IPS-15b (cell line): ENCODE data around the gene PSPC1.
"Not testable (repeated sequence)": the region's sequence is repeated elsewhere in the genome, so short reads cannot be mapped to it uniquely, and the experiment has no call there.

ENCODE experiments used
- H3K27me3 ChIP-seq: one replicate; pipeline ENCODE4 v1.6.1; 2013; ENCODE audit warnings: low read length; ENCODE audit not compliant: control insufficient read depth, insufficient read depth
- H3K36me3 ChIP-seq: one replicate; pipeline ENCODE4 v1.6.1; 2013; ENCODE audit warnings: low read length; ENCODE audit not compliant: control insufficient read depth, insufficient read depth
- H3K4me1 ChIP-seq: one replicate; pipeline ENCODE4 v1.6.1; 2013; ENCODE audit warnings: mild to moderate bottlenecking, low read length; ENCODE audit not compliant: control insufficient read depth, insufficient read depth
- H3K4me3 ChIP-seq: one replicate; pipeline ENCODE4 v1.5.1; 2013; ENCODE audit warnings: low read depth, low read length
- H3K9ac ChIP-seq: one replicate; pipeline ENCODE4 v1.6.1; 2013; ENCODE audit warnings: low read depth, mild to moderate bottlenecking, low read length
- H3K9me3 ChIP-seq: one replicate; pipeline ENCODE4 v1.6.1; 2013; ENCODE audit warnings: mild to moderate bottlenecking, low read length; ENCODE audit not compliant: control insufficient read depth, insufficient read depth

The PSPC1 gene

GRCh38 chr13:19695428-19695827, 87.3 kb downstream of the PSPC1 start:
- Histone ChIP-seq H3K36me3 (no peaks in the 10 kb centered on the region), H3K4me1 (peaks cover 17% of the 10 kb centered on the region), H3K27me3 (no peaks in the 10 kb centered on the region), H3K4me3 (no peak overlapping the region), H3K9ac (no peak overlapping the region), H3K9me3 (no peaks in the 10 kb centered on the region)

- not testable (repeated sequence) for H3K36me3 ChIP-seq, H3K9ac ChIP-seq, H3K4me3 ChIP-seq, H3K27me3 ChIP-seq, H3K9me3 ChIP-seq
- H3K4me1 ChIP-seq, result peaks cover 16% of the 10 kb centered on the region
These were observed 91.3 kb downstream of the PSPC1 start for GRCh38 chr13:19691447-19691846.

- Histone ChIP-seq H3K9ac (no peak overlapping the region), H3K36me3 (no peaks in the 10 kb centered on the region), H3K27me3 (no peaks in the 10 kb centered on the region)
These were observed 97.3 kb downstream of the PSPC1 start for GRCh38 chr13:19685437-19685836.

GRCh38 chr13:19685034-19685433, 97.7 kb downstream of the PSPC1 start:
- H3K9me3 ChIP-seq, result no peaks in the 10 kb centered on the region
- peaks cover 22% of the 10 kb centered on the region for H3K4me1 ChIP-seq
- H3K36me3 ChIP-seq, result no peaks in the 10 kb centered on the region
- H3K9ac ChIP-seq, result no peak overlapping the region
- H3K4me3 ChIP-seq, result no peak overlapping the region
- H3K27me3 ChIP-seq, result no peaks in the 10 kb centered on the region

More at GRCh38 chr13:19685437-19685836, 97.3 kb downstream of the PSPC1 start:
- H3K4me1 ChIP-seq, result peaks cover 25% of the 10 kb centered on the region
- no peak overlapping the region for H3K4me3 ChIP-seq
- no peaks in the 10 kb centered on the region for H3K9me3 ChIP-seq

GRCh38 chr13:19681517-19681916, 101.2 kb downstream of the PSPC1 start:
- no peak overlapping the region for H3K9ac ChIP-seq
- no peak overlapping the region for H3K4me3 ChIP-seq

GRCh38 chr13:19680751-19681150, 102.0 kb downstream of the PSPC1 start:
- H3K9ac ChIP-seq, result no peak overlapping the region
- no peaks in the 10 kb centered on the region for H3K9me3 ChIP-seq
- H3K4me3 ChIP-seq, result no peak overlapping the region
- H3K4me1 ChIP-seq, result peaks cover 13% of the 10 kb centered on the region
- no peaks in the 10 kb centered on the region for H3K27me3 ChIP-seq
- H3K36me3 ChIP-seq, result no peaks in the 10 kb centered on the region

More at GRCh38 chr13:19681517-19681916, 101.2 kb downstream of the PSPC1 start:
- H3K4me1 ChIP-seq, result peaks cover 17% of the 10 kb centered on the region
- H3K27me3 ChIP-seq, result no peaks in the 10 kb centered on the region
- no peaks in the 10 kb centered on the region for H3K9me3 ChIP-seq
- no peaks in the 10 kb centered on the region for H3K36me3 ChIP-seq

GRCh38 chr13:19676168-19676567, 106.6 kb downstream of the PSPC1 start:
- Histone ChIP-seq H3K36me3 (peaks cover 9% of the 10 kb centered on the region), H3K9ac (no peak overlapping the region), H3K4me1 (no peaks in the 10 kb centered on the region), H3K4me3 (no peak overlapping the region), H3K27me3 (no peaks in the 10 kb centered on the region), H3K9me3 (no peaks in the 10 kb centered on the region)

GRCh38 chr13:19674898-19675297, 107.8 kb downstream of the PSPC1 start:
- Histone ChIP-seq H3K27me3 (no peaks in the 10 kb centered on the region), H3K36me3 (peaks cover 11% of the 10 kb centered on the region), H3K4me3 (no peak overlapping the region), H3K9me3 (no peaks in the 10 kb centered on the region), H3K4me1 (no peaks in the 10 kb centered on the region), H3K9ac (no peak overlapping the region)

GRCh38 chr13:19673473-19674430, 109.0 kb downstream of the PSPC1 start:
- H3K9ac ChIP-seq, result no peak overlapping the region
- H3K36me3 ChIP-seq, result peaks cover 21% of the 10 kb centered on the region
- H3K27me3 ChIP-seq, result no peaks in the 10 kb centered on the region
- H3K4me1 ChIP-seq, result no peaks in the 10 kb centered on the region
- no peak overlapping the region for H3K4me3 ChIP-seq
- no peaks in the 10 kb centered on the region for H3K9me3 ChIP-seq

- Histone ChIP-seq H3K27me3 (no peaks in the 10 kb centered on the region), H3K36me3 (peaks cover 22% of the 10 kb centered on the region), H3K4me1 (no peaks in the 10 kb centered on the region), H3K4me3 (no peak overlapping the region), H3K9me3 (no peaks in the 10 kb centered on the region), H3K9ac (no peak overlapping the region)
These were observed 109.8 kb downstream of the PSPC1 start for GRCh38 chr13:19672990-19673389.

- no peak overlapping the region for H3K4me3 ChIP-seq
- no peaks in the 10 kb centered on the region for H3K9me3 ChIP-seq
- H3K9ac ChIP-seq, result no peak overlapping the region
- peaks cover 23% of the 10 kb centered on the region for H3K36me3 ChIP-seq
- H3K27me3 ChIP-seq, result no peaks in the 10 kb centered on the region
- H3K4me1 ChIP-seq, result no peaks in the 10 kb centered on the region
These were observed 112.6 kb downstream of the PSPC1 start for GRCh38 chr13:19670147-19670546.

- H3K4me3 ChIP-seq, result no peak overlapping the region
- no peaks in the 10 kb centered on the region for H3K4me1 ChIP-seq
- H3K36me3 ChIP-seq, result peaks cover 24% of the 10 kb centered on the region
- H3K27me3 ChIP-seq, result no peaks in the 10 kb centered on the region
- H3K9me3 ChIP-seq, result no peaks in the 10 kb centered on the region
- H3K9ac ChIP-seq, result no peak overlapping the region
These were observed 114.0 kb downstream of the PSPC1 start for GRCh38 chr13:19668778-19669177.
